Memory B cell (primary cell): ENCODE results near the gene NFKB2.

Experiments used
- ATAC-seq: fragments of 150-1000 bp; cut with Tn5 transposase; 2 replicates; pipeline ENCODE4 v1.10.0; 2021; ENCODE audit warnings: low read depth, mild to moderate bottlenecking, moderate library complexity
- DNase-seq, 2 donors: peaks; one replicate each; pipeline ENCODE4 v3.0.0; 2022; ENCODE audit warnings: low spot score in 2 of 2
- H3K27ac Mint-ChIP-seq: one replicate; pipeline ENCODE4 v1.8.0; 2022; ENCODE audit warnings: mild to moderate bottlenecking, moderate library complexity, mixed read lengths
- H3K27me3 Mint-ChIP-seq: one replicate; pipeline ENCODE4 v1.8.0; 2022; ENCODE audit warnings: mixed read lengths
- H3K36me3 Mint-ChIP-seq: one replicate; pipeline ENCODE4 v1.8.0; 2022; ENCODE audit warnings: mild to moderate bottlenecking, mixed read lengths
- H3K4me1 Mint-ChIP-seq: one replicate; pipeline ENCODE4 v1.8.0; 2022; ENCODE audit warnings: mixed read lengths
- H3K4me3 Mint-ChIP-seq: one replicate; pipeline ENCODE4 v1.8.0; 2022; ENCODE audit warnings: mild to moderate bottlenecking, moderate library complexity, mixed read lengths
- H3K9me3 Mint-ChIP-seq: one replicate; pipeline ENCODE4 v1.8.0; 2022; ENCODE audit warnings: mixed read lengths

The NFKB2 gene

DNA sequence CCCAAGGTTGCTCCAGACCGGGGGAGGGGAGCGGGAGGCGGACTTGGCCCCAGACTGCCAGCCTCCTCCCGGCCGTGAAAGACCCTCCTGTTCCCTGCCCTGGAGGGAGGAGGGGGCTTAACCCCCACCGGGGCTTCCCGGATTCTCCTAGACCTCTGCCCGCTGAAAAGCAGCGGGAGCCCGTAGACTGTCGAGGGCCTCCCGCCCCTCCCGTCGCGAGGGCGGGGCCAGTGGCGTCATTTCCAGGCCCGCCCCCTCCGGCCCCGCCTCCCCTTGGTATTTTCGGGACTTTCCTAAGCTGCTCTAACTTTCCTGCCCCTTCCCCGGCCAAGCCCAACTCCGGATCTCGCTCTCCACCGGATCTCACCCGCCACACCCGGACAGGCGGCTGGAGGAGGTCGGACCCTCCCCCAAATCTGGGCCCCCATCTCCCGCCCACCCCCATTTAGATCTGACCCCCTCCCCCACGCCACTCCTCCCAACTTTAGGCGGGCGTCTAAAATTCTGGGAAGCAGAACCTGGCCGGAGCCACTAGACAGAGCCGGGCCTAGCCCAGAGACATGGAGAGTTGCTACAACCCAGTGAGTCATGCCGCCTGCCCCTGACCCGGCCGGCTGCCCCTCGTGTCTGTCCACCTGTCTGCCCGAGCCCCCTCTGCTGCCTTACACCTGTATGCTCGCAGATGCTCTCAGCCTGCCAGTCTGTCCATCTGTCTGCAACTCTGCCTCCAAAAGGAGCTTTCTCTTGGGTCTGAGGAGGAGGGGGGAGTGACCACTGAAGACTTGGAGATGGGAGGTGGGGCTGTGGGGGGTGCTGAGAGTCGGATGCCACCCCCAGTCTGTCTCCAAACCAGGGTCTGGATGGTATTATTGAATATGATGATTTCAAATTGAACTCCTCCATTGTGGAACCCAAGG is at the start of gene NFKB2:
TSS of gene NFKB2 (plus strand) at position 306 of the 917 bp plus-strand sequence. CDS start at position 561, 255 bp downstream.
- ATAC-seq, result peak; percentile 37
- Mint-ChIP-seq H3K9me3 (no peaks in the 10 kb centered on the region), H3K36me3 (peaks cover 21% of the 10 kb centered on the region)

DNA sequence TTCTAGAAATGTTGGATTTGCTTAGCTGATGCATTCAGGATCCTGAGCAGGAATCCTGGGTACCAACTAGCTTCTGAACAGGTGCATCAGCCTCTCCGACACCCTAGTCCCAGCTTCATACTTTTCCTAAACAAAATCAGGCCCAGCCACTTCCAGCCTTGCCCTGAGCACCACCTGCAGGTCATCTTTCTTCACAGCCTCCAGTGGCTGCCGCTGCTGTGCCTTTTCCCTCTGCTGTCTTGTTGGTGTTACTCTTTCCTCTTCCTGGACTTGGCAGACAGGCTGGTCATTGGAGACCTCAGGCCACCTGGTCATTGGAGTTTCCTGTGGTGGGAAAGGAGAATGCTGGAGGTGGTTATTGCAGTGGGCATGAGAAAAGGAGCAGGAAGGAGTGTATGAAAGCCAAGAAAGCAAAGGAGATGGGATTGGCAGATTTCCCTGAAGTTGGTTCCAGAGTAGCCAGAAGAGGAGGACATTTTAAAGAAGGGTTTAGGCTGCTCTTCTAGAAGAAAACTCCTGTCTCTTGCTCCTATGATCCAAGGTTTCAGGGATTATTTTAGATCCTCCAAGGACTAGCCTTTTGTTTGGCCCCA is 48.2 kb upstream of the NFKB2 start:
- Mint-ChIP-seq H3K27ac (peak overlapping the region; percentile 54), H3K9me3 (no peaks in the 10 kb centered on the region)
- DNase-seq, result no peak

More for the DNA sequence above, at the start of gene NFKB2:
- H3K27ac Mint-ChIP-seq, result peak within 1 kb of the TSS; percentile 100
- peak within 1 kb of the TSS; percentile 97 for H3K4me3 Mint-ChIP-seq
- DNase-seq, result peak; percentile 95
- H3K27me3 Mint-ChIP-seq, result no peaks in the 10 kb centered on the region
- H3K4me1 Mint-ChIP-seq, result peaks cover 37% of the 10 kb centered on the region

DNA sequence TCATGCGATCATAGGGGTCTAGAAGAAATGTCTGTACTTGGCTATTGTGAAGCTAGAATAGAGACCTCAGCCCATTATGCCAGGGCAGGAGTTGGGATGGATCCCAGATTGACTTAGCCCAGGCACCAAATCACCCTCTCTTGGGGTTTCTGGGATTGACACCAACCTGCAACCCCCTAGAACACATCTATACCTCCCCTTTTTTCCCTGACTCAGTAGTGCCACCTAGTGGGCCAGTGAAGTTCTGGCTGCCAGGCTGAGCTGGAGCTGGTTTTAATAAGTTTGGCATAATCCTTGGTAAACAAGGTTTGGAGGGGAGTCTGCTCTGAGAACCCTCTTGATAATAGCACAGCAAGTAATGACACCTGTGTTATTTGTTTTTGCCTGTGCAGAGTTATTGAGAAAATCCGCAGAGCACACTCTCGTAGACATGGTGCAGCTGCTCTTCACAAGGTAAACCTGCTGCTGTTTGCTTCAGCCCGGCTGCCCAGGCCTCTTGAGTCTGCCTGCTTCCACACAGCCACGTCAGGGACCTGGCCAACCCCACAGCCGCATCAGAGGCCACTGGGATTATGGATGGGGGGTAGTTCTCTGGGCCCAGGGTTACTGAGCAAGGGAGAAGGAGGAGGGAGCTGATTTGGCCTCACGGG is 43.3 kb upstream of the NFKB2 start:
- peak; percentile 75 to 76 for DNase-seq
- ATAC-seq, result peak; percentile 69
- no peaks in the 10 kb centered on the region for H3K27me3 Mint-ChIP-seq
- H3K9me3 Mint-ChIP-seq, result no peaks in the 10 kb centered on the region
- no peaks in the 10 kb centered on the region for H3K4me1 Mint-ChIP-seq
- no peak overlapping the region for H3K4me3 Mint-ChIP-seq
- no peak overlapping the region for H3K27ac Mint-ChIP-seq
- peaks cover 19% of the 10 kb centered on the region for H3K36me3 Mint-ChIP-seq

More for the DNA sequence above, 48.2 kb upstream of the NFKB2 start:
- Mint-ChIP-seq H3K4me3 (no peak overlapping the region), H3K36me3 (peaks cover 10% of the 10 kb centered on the region), H3K4me1 (no peaks in the 10 kb centered on the region), H3K27me3 (no peaks in the 10 kb centered on the region)
- ATAC-seq, result no peak

DNA sequence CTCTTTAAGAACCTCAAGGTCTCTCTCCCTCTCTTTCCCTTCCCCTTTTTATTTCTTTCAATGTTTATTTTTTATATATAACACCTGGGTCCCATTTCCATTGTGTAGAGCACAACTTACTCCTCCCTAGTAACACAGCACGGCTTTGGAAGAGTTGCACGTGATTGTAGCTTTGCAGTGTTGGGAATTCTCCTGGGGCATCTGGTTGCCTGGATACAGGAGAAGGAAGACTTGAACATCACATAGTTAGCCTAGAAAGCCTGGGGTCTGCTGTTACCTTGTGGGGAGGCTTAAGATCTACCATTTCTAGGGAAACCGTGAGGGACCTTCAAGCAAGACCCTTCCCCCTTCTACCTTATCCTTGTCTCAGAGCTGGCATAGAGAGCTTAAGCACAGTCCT is 41.1 kb upstream of the NFKB2 start:
- no peak overlapping the region for H3K4me3 Mint-ChIP-seq
- DNase-seq, result no peak
- no peaks in the 10 kb centered on the region for H3K9me3 Mint-ChIP-seq
- ATAC-seq, result no peak
- H3K27me3 Mint-ChIP-seq, result no peaks in the 10 kb centered on the region
- H3K27ac Mint-ChIP-seq, result no peak overlapping the region
- peaks cover 35% of the 10 kb centered on the region for H3K36me3 Mint-ChIP-seq
- H3K4me1 Mint-ChIP-seq, result no peaks in the 10 kb centered on the region

DNA sequence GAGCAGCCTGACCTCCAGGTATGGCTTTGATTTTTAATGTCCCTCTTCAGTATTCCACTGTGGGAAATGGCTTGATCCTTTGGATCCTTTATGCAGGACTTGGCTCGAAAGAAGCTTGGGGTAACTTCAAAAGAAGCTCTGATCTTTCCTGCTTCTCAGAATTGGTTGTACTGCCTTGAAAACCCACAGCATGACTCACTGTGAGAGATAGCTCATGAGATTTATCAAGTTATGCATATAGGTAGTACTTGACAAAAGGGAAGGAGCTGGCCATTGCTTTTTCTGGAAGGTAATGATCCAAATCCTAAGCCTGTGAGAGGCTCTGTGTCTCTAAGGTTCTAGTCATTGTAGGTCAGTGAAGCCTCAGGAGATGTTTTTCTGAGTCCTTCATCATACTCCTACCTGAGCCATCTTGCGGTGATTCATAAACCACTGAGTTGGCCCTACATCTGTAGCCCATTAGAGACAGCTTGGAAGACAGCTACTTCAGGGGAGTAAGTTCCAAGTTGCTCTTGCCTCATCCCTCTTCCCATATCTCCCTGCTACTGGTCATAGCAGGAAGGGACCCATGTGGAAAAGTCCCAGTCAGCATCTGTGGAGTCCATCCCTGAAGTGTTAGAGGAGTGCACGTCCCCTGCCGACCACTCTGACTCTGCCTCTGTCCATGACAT is 36.7 kb upstream of the NFKB2 start:
- Mint-ChIP-seq H3K4me3 (no peak overlapping the region), H3K36me3 (peaks cover 57% of the 10 kb centered on the region), H3K27me3 (no peaks in the 10 kb centered on the region), H3K27ac (no peak overlapping the region), H3K9me3 (no peaks in the 10 kb centered on the region), H3K4me1 (peaks cover 3% of the 10 kb centered on the region)
- ATAC-seq (no peak), DNase-seq (no peak)

- no peaks in the 10 kb centered on the region for H3K27me3 Mint-ChIP-seq
- H3K27ac Mint-ChIP-seq, result no peak overlapping the region
- no peaks in the 10 kb centered on the region for H3K9me3 Mint-ChIP-seq
- DNase-seq (no peak), ATAC-seq (no peak)
- peaks cover 51% of the 10 kb centered on the region for H3K36me3 Mint-ChIP-seq
- no peaks in the 10 kb centered on the region for H3K4me1 Mint-ChIP-seq
- no peak overlapping the region for H3K4me3 Mint-ChIP-seq
Observed at GRCh38 chr10:102367441-102367840, 28.1 kb upstream of the NFKB2 start.

DNA sequence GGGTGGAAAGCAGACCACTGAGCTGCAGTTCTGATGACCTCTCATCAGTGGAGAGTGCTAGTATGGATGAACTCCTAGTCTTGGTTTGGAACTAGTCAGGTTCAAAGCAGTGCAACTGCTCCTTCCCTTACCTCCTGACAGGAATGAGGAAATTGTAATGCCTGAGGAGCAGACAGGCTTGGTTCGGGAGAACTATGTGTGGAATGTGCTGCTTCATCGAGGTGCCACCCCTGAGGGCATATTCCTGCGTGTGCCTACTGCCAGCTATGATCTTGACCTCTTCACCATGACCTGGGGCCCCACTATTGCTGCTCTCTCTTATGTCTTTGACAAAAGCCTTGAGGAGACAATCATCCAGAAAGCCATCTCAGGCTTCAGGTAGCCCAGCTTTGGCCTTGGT is 27.4 kb upstream of the NFKB2 start:
- Mint-ChIP-seq H3K27ac (no peak overlapping the region), H3K9me3 (no peaks in the 10 kb centered on the region), H3K36me3 (peaks cover 51% of the 10 kb centered on the region), H3K4me3 (no peak overlapping the region), H3K27me3 (no peaks in the 10 kb centered on the region), H3K4me1 (no peaks in the 10 kb centered on the region)
- DNase-seq, result no peak
- no peak for ATAC-seq

DNA sequence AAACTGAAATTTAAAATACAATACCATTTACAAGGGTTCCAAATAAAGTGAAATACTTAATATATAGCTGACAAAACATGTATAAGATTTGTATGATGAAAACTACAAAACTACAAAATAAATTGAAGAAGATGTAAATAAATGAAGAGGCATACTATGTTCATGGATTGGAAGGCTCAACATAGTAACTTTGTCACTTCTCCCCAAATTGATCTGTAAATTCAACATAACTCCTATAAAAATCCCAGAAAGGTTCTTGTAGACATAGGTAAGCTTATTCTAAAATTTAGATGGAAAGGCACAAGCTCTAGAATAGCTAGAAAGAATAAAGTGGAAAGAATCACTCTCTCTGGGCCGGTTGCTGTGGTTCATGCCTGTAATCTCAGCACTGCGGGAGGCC is 24.2 kb upstream of the NFKB2 start:
- DNase-seq (no peak), ATAC-seq (no peak)
- Mint-ChIP-seq H3K36me3 (peaks cover 50% of the 10 kb centered on the region), H3K27ac (no peak overlapping the region), H3K27me3 (no peaks in the 10 kb centered on the region), H3K9me3 (no peaks in the 10 kb centered on the region), H3K4me3 (no peak overlapping the region), H3K4me1 (no peaks in the 10 kb centered on the region)

- H3K36me3 Mint-ChIP-seq, result peaks cover 42% of the 10 kb centered on the region
- no peaks in the 10 kb centered on the region for H3K9me3 Mint-ChIP-seq
- no peak overlapping the region for H3K4me3 Mint-ChIP-seq
- ATAC-seq (peak; percentile 27), DNase-seq (no peak)
- no peaks in the 10 kb centered on the region for H3K27me3 Mint-ChIP-seq
- H3K27ac Mint-ChIP-seq, result no peak overlapping the region
- no peaks in the 10 kb centered on the region for H3K4me1 Mint-ChIP-seq
Observed at GRCh38 chr10:102375250-102375649, 20.3 kb upstream of the NFKB2 start.

- H3K4me1 Mint-ChIP-seq, result no peaks in the 10 kb centered on the region
- ATAC-seq (no peak), DNase-seq (no peak)
- H3K36me3 Mint-ChIP-seq, result peaks cover 38% of the 10 kb centered on the region
- H3K27me3 Mint-ChIP-seq, result no peaks in the 10 kb centered on the region
- no peaks in the 10 kb centered on the region for H3K9me3 Mint-ChIP-seq
- H3K27ac Mint-ChIP-seq, result no peak overlapping the region
- no peak overlapping the region for H3K4me3 Mint-ChIP-seq
Observed at GRCh38 chr10:102375867-102376266, 19.6 kb upstream of the NFKB2 start.

GRCh38 chr10:102376901-102377300 is 18.6 kb upstream of the NFKB2 start:
- no peak overlapping the region for H3K27ac Mint-ChIP-seq
- peaks cover 33% of the 10 kb centered on the region for H3K36me3 Mint-ChIP-seq
- no peak for ATAC-seq
- no peaks in the 10 kb centered on the region for H3K9me3 Mint-ChIP-seq
- no peak for DNase-seq
- H3K4me3 Mint-ChIP-seq, result no peak overlapping the region
- no peaks in the 10 kb centered on the region for H3K4me1 Mint-ChIP-seq
- no peaks in the 10 kb centered on the region for H3K27me3 Mint-ChIP-seq

GRCh38 chr10:102379383-102379782 is 16.1 kb upstream of the NFKB2 start:
- Mint-ChIP-seq H3K9me3 (no peaks in the 10 kb centered on the region), H3K27ac (no peak overlapping the region), H3K36me3 (peaks cover 28% of the 10 kb centered on the region), H3K4me1 (peaks cover 6% of the 10 kb centered on the region), H3K27me3 (no peaks in the 10 kb centered on the region), H3K4me3 (no peak overlapping the region)
- no peak for ATAC-seq
- no peak for DNase-seq

DNA sequence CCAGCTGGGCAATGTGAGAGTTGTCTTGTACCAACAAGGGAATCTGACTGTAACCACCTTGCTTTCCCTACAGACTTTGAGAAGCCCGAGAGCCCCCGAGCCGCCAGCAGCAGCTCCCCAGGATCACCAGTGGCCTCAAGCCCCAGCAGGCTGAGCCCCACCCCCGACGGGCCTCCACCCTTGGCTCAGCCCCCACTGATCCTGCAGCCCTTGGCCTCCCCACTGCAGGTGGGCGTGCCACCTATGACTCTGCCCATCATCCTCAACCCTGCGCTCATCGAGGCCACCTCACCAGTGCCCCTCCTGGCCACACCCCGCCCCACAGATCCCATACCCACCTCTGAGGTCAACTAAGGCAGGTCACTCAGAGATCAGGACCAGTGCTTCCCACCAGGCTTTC is 13.5 kb upstream of the NFKB2 start:
- no peak overlapping the region for H3K27ac Mint-ChIP-seq
- no peaks in the 10 kb centered on the region for H3K27me3 Mint-ChIP-seq
- H3K9me3 Mint-ChIP-seq, result no peaks in the 10 kb centered on the region
- no peak overlapping the region for H3K4me3 Mint-ChIP-seq
- H3K36me3 Mint-ChIP-seq, result peaks cover 17% of the 10 kb centered on the region
- DNase-seq (no peak), ATAC-seq (no peak)
- H3K4me1 Mint-ChIP-seq, result peaks cover 13% of the 10 kb centered on the region

GRCh38 chr10:102382871-102383270 is 12.6 kb upstream of the NFKB2 start:
- no peak overlapping the region for H3K4me3 Mint-ChIP-seq
- peaks cover 17% of the 10 kb centered on the region for H3K36me3 Mint-ChIP-seq
- no peak overlapping the region for H3K27ac Mint-ChIP-seq
- no peak for ATAC-seq
- DNase-seq, result no peak
- peaks cover 13% of the 10 kb centered on the region for H3K4me1 Mint-ChIP-seq
- H3K27me3 Mint-ChIP-seq, result no peaks in the 10 kb centered on the region
- H3K9me3 Mint-ChIP-seq, result no peaks in the 10 kb centered on the region
